ENCODE measurements around the gene PCGF1. TPM values are rescaled to one million over a fixed set of nuclear protein-coding genes. Genes with fewer than 3 reads are reported as not detected.

Gene PCGF1
- 10 to 100 TPM; 13.3 to 15.9 TPM for total RNA-seq
- 10 to 100 TPM in 1 of 2 donors, 1 to 10 TPM in 1; 8.0 to 17.5 TPM for polyA plus RNA-seq
- long read RNA-seq, donor 1, transcript PCGF1-201 (9 exons, 1,792 nt), result minor isoform, 9 of 25 reads
- long read RNA-seq, donor 1, transcript PCGF1-204 (8 exons, 1,056 nt), result major isoform, 10 of 25 reads
- long read RNA-seq, donor 1, partial matches to known transcripts, result 0 of 25 reads
- long read RNA-seq, donor 1, other reads (novel, unspliced or antisense), result 5 of 25 reads
- long read RNA-seq, donor 2, partial matches to known transcripts, result 0 of 4 reads
- long read RNA-seq, donor 2, other reads (novel, unspliced or antisense), result 3 of 4 reads

- H3K4me3 ChIP-seq (ENCODE audit: low read length in 2 of 2), result peak within 1 kb of the TSS; percentile 16 to 51
- H3K9me3 ChIP-seq (ENCODE audit: control insufficient read depth, low read length), result no peaks in the 10 kb centered on the region
- WGBS, 2 donors, result 1% methylated on average over 56 of the region's 56 CpGs
- intact Hi-C loops (cut with DNase I), result loop anchor here in 1 of 2 donors (2.0 kb wide), 1 partner anchor 21 kb away; the partner anchor contains the start of genes AUP1 and HTRA2
- no peaks in the 10 kb centered on the region for H3K27me3 ChIP-seq (ENCODE audit: control insufficient read depth in 1 of 2, insufficient read depth in 2 of 2, low read length in 1 of 2)
- H3K4me1 ChIP-seq (ENCODE audit: control insufficient read depth in 1 of 2, insufficient read depth in 2 of 2, low read length in 2 of 2), result no peaks in the 10 kb centered on the region
- H3K27ac ChIP-seq (ENCODE audit: low read depth in 1 of 2, low read length in 2 of 2), result peak within 1 kb of the TSS in 1 of 2 donors; percentile 79
- H3K36me3 ChIP-seq (ENCODE audit: control insufficient read depth in 1 of 2, insufficient read depth in 2 of 2, low read length in 1 of 2), result peaks cover 0 to 1% of the 10 kb centered on the region in 2 donors
- ATAC-seq (ENCODE audit: low FRiP score) (peak; percentile 96), DNase-seq (peak; percentile 99 to 100)
Observed at GRCh38 chr2:74507145-74507925, at the start of gene PCGF1. Gene PCGF1 (minus strand): TSS chr2:74507695. CDS start chr2:74507668, 27 bp downstream.

DNA sequence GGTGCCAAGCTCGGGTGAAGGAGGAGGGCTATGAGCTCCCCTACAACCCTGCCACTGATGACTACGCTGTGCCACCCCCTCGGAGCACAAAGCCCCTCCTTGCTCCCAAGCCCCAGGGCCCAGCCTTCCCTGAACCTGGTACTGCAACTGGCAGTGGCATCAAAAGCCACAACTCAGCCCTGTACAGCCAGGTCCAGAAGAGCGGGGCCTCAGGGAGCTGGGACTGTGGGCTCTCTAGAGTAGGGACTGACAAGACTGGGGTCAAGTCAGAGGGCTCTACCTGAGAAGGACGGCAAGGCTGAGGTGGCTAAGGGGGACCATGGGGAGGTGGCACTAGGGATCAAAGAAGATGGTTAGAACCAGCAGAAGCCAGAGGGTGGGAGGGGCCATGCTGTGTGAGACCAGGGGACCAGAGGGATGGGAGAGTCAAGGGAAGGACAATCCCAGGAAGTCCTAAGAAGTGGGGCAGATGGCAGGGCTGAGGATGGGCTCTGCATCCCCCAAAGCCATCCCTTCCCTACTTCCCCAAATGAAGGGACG, 49.4 kb upstream of the PCGF1 start:
- H3K27me3 ChIP-seq (ENCODE audit: control insufficient read depth in 1 of 2, insufficient read depth in 2 of 2, low read length in 1 of 2), result no peaks in the 10 kb centered on the region
- H3K4me1 ChIP-seq (ENCODE audit: control insufficient read depth in 1 of 2, insufficient read depth in 2 of 2, low read length in 2 of 2), result no peaks in the 10 kb centered on the region
- H3K9me3 ChIP-seq (ENCODE audit: control insufficient read depth, low read length), result no peaks in the 10 kb centered on the region
- intact Hi-C loops (cut with DNase I), result no loop called here
- ATAC-seq (ENCODE audit: low FRiP score) (no peak), DNase-seq (no peak)
- no peak overlapping the region for H3K4me3 ChIP-seq (ENCODE audit: low read length in 2 of 2)
- no peak overlapping the region for H3K27ac ChIP-seq (ENCODE audit: low read depth in 1 of 2, low read length in 2 of 2)
- 78 to 89% methylated on average over 6 of the region's 6 CpGs for WGBS, 2 donors
- H3K36me3 ChIP-seq (ENCODE audit: control insufficient read depth in 1 of 2, insufficient read depth in 2 of 2, low read length in 1 of 2), result no peaks in the 10 kb centered on the region

DNA sequence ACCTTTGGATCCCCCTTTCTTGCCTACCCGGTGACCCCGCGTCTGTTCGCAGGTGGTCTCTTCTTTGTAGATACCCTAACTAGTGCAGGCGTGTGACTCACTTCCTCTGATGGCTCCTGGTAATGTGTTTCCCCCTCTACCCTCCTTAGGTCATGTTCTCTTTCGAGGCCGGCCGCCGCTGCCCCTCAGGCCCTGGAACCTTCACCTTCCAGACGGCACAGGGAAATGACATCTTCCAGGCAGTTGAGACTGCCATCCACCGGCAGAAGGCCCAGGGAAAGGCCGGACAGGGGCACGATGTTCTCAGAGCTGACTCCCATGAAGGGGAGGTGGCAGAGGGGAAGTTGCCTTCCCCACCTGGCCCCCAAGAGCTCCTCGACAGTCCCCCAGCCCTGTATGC, 48.7 kb upstream of the PCGF1 start:
- intact Hi-C loops (cut with DNase I), result no loop called here
- Histone ChIP-seq H3K36me3 (ENCODE audit: control insufficient read depth in 1 of 2, insufficient read depth in 2 of 2, low read length in 1 of 2) (no peaks in the 10 kb centered on the region), H3K27me3 (ENCODE audit: control insufficient read depth in 1 of 2, insufficient read depth in 2 of 2, low read length in 1 of 2) (no peaks in the 10 kb centered on the region), H3K4me3 (ENCODE audit: low read length in 2 of 2) (no peak overlapping the region), H3K9me3 (ENCODE audit: control insufficient read depth, low read length) (no peaks in the 10 kb centered on the region), H3K4me1 (ENCODE audit: control insufficient read depth in 1 of 2, insufficient read depth in 2 of 2, low read length in 2 of 2) (no peaks in the 10 kb centered on the region), H3K27ac (ENCODE audit: low read depth in 1 of 2, low read length in 2 of 2) (no peak overlapping the region)
- WGBS, 2 donors, result 90 to 92% methylated on average over 14 of the region's 14 CpGs
- ATAC-seq (ENCODE audit: low FRiP score) (no peak), DNase-seq (no peak)

GRCh38 chr2:74555610-74556103, 48.2 kb upstream of the PCGF1 start:
- no peaks in the 10 kb centered on the region for H3K4me1 ChIP-seq (ENCODE audit: control insufficient read depth in 1 of 2, insufficient read depth in 2 of 2, low read length in 2 of 2)
- DNase-seq (peak in 1 of 2 donors; percentile 62), ATAC-seq (ENCODE audit: low FRiP score) (no peak)
- H3K9me3 ChIP-seq (ENCODE audit: control insufficient read depth, low read length), result no peaks in the 10 kb centered on the region
- H3K27me3 ChIP-seq (ENCODE audit: control insufficient read depth in 1 of 2, insufficient read depth in 2 of 2, low read length in 1 of 2), result no peaks in the 10 kb centered on the region
- 85% methylated on average over 17 of the region's 17 CpGs for WGBS, 2 donors
- intact Hi-C loops (cut with DNase I), result no loop called here
- no peak overlapping the region for H3K27ac ChIP-seq (ENCODE audit: low read depth in 1 of 2, low read length in 2 of 2)
- no peaks in the 10 kb centered on the region for H3K36me3 ChIP-seq (ENCODE audit: control insufficient read depth in 1 of 2, insufficient read depth in 2 of 2, low read length in 1 of 2)
- H3K4me3 ChIP-seq (ENCODE audit: low read length in 2 of 2), result no peak overlapping the region

DNA sequence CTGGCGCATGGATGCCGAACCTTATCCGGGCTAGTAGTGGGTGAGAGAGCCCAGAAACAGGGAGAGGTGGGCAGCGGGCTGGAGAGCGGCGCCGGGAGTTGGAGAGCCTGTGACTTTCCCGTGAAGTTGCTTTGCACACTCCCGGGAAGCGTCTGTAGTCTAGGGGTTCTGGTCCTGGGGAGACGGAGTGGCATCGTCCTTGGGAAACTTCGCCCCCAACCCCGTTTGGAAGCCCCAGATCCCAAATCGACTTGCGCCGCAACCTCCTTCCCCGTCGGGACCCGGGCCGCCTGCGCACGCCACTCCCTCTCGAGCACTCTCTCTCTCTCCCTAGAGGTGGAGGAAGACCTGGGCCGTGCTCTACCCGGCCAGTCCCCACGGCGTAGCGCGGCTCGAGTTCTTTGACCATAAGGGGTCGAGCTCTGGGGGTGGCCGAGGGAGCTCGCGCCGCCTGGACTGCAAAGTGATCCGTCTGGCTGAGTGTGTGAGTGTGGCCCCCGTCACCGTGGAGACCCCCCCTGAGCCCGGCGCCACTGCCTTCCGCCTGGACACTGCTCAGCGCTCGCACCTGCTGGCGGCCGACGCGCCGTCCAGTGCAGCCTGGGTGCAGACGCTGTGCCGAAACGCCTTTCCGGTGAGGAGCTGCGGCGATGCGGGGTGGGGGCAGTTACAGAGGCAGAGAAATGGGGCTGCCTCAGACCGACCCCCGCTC, 47.5 kb upstream of the PCGF1 start:
- DNase-seq (peak; percentile 74 to 86), ATAC-seq (ENCODE audit: low FRiP score) (peak; percentile 45)
- WGBS, 2 donors, result 6 to 8% methylated on average over 56 to 58 of the region's 58 CpGs
- Histone ChIP-seq H3K36me3 (ENCODE audit: control insufficient read depth in 1 of 2, insufficient read depth in 2 of 2, low read length in 1 of 2) (no peaks in the 10 kb centered on the region), H3K4me1 (ENCODE audit: control insufficient read depth in 1 of 2, insufficient read depth in 2 of 2, low read length in 2 of 2) (no peaks in the 10 kb centered on the region), H3K27ac (ENCODE audit: low read depth in 1 of 2, low read length in 2 of 2) (peak overlapping the region in 1 of 2 donors; percentile 4), H3K27me3 (ENCODE audit: control insufficient read depth in 1 of 2, insufficient read depth in 2 of 2, low read length in 1 of 2) (no peaks in the 10 kb centered on the region), H3K9me3 (ENCODE audit: control insufficient read depth, low read length) (no peaks in the 10 kb centered on the region), H3K4me3 (ENCODE audit: low read length in 2 of 2) (peak overlapping the region; percentile 39)
- intact Hi-C loops (cut with DNase I), result loop anchor here in 1 of 2 donors (1.0 kb wide), 1 partner anchor 26 kb away; the partner anchor contains the start of genes AUP1 and HTRA2

DNA sequence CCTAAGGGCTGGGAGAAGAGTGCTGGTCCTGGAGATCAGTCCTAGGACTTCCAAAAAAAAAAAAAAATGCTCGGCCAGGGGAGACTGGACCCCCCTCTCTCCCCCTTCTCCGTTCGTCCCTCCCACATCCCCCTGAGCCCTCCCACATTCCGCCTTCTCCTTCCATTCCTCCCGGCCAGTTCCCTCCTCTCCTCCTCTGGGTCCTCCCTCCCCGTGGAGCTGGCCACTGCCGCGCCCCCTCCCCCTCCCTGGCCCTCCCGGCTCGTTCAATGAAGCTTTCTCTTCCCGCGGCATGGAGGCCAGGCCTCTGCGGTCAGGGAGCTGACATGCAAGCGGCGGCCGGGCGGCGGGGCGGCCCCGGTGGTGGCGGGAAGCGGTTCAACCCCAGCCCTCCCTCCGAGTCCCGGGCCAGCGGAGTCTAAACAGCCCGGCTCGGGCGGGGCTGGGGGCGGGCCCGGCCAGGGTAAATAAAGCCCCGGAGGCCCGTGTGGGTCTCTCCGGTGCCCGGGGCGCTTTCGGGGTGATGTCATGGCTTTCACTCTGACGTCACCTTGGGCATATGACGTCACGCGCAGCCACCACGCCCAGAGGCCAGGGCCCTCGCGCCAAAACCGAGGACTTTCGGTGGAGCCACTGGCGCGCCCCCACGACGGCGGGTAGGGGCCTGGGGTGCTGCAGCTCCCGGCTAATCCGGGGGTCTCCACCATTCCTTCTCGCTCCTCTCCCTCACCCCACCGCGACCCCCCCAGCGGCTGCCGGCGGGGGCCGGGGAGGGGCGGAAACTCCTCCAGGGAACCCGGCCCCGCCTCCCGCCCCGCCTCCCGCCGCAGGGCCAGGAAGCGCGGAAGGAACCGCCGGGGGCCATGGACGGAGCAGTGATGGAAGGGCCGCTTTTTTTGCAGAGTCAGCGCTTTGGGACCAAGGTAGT, 46.7 kb upstream of the PCGF1 start, which contains the start of the genes DOK1 and LOXL3:
TSS of gene DOK1 (plus strand) at position 829 of the 928 bp plus-strand sequence. CDS start at position 864, 35 bp downstream.
TSS of gene LOXL3 (minus strand) at position 51 of the 928 bp plus-strand sequence. CDS start 1,308 bp downstream, outside the sequence.
- peak; percentile 92 for ATAC-seq (ENCODE audit: low FRiP score)

DNA sequence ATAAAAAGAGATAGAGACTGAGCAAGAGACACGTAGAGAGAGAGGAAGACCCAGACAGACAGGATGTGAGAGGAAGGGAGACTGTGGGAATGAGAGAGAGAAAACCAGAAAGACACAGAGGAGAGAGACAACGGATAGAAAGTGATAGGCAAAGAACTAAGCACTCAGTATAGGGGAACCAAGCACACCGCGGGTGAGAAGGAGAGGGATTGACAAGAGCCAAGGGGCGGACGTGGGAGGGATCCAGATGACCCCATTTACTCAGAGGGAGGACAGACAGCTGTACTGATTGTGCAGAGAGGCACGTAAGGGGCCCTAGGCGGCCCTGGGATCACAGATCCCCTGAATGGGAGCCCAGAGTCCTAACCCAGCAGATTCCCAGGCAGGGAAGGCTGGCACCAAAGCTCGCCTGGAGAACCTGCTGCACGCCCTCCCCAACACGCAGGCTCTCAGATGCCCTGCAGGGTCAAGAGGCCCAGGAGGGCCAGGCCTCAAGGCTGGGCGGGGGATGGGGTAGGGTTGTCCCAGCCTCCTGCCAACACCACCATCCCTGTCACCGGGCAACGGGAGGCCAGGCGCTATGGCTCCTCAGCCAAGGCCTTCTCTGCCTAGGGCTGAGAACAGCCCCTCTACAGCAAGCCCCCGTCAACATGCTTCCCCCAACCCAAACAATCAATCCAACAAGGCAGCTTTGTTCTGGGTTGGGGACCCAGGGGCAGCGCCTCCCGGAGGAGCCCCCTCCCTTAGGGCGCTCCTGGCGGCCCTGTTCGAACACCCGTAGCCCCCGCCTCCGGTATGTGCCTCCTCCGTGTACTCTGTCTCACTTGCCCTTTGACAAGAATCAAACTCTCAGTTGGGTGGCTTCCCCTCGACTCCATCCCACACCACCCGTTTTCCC, 45.7 kb upstream of the PCGF1 start:
- WGBS, 2 donors, result 18 to 23% methylated on average over 26 to 27 of the region's 27 CpGs
- H3K4me1 ChIP-seq (ENCODE audit: control insufficient read depth in 1 of 2, insufficient read depth in 2 of 2, low read length in 2 of 2), result no peaks in the 10 kb centered on the region
- intact Hi-C loops (cut with DNase I), result no loop called here
- H3K9me3 ChIP-seq (ENCODE audit: control insufficient read depth, low read length), result no peaks in the 10 kb centered on the region
- peak in 1 of 2 donors; percentile 61 for DNase-seq
- H3K36me3 ChIP-seq (ENCODE audit: control insufficient read depth in 1 of 2, insufficient read depth in 2 of 2, low read length in 1 of 2), result no peaks in the 10 kb centered on the region
- no peaks in the 10 kb centered on the region for H3K27me3 ChIP-seq (ENCODE audit: control insufficient read depth in 1 of 2, insufficient read depth in 2 of 2, low read length in 1 of 2)
- no peak for ATAC-seq (ENCODE audit: low FRiP score)
- no peak overlapping the region for H3K27ac ChIP-seq (ENCODE audit: low read depth in 1 of 2, low read length in 2 of 2)
- peak overlapping the region; percentile 39 to 74 for H3K4me3 ChIP-seq (ENCODE audit: low read length in 2 of 2)

More for the DNA sequence above, 46.7 kb upstream of the PCGF1 start, which contains the start of the genes DOK1 and LOXL3:
- H3K4me3 ChIP-seq (ENCODE audit: low read length in 2 of 2), result peak within 1 kb of the TSS; percentile 39 to 74
- H3K4me1 ChIP-seq (ENCODE audit: control insufficient read depth in 1 of 2, insufficient read depth in 2 of 2, low read length in 2 of 2), result no peaks in the 10 kb centered on the region
- H3K36me3 ChIP-seq (ENCODE audit: control insufficient read depth in 1 of 2, insufficient read depth in 2 of 2, low read length in 1 of 2), result no peaks in the 10 kb centered on the region
- DNase-seq, result peak; percentile 95 to 96
- H3K9me3 ChIP-seq (ENCODE audit: control insufficient read depth, low read length), result no peaks in the 10 kb centered on the region
- H3K27ac ChIP-seq (ENCODE audit: low read depth in 1 of 2, low read length in 2 of 2), result peak within 1 kb of the TSS in 1 of 2 donors; percentile 65
- intact Hi-C loops (cut with DNase I), result loop anchor here in 1 of 2 donors (1.0 kb wide), 1 partner anchor 25 kb away; the partner anchor contains the start of genes AUP1 and HTRA2
- 0 to 1% methylated on average over 64 to 73 of the region's 73 CpGs for WGBS, 2 donors
- H3K27me3 ChIP-seq (ENCODE audit: control insufficient read depth in 1 of 2, insufficient read depth in 2 of 2, low read length in 1 of 2), result no peaks in the 10 kb centered on the region

Data from aorta (tissue), 5 donors.